GM12878 (cell line): ENCODE results near the gene PRR7. TPM values are rescaled to one million over a fixed set of nuclear protein-coding genes. Genes with fewer than 3 reads are reported as not detected.

ENCODE experiments used
- ATAC-seq: fragments of 200-7000 bp; cut with Tn5 transposase; 3 replicates; pipeline ENCODE4 v1.9.1; 2020; ENCODE audit warnings: mild to moderate bottlenecking, moderate library complexity
- BruUV-seq: library from RNA; stranded (reverse); fragments of 400-500 nt; replicated peaks from 2 replicates; lab custom pipeline; 2021; lab: Mats Ljungman, UMichigan
- CTCF ChIA-PET: fragments of 300-600 bp; sonication (Branson Sonifier 250); formaldehyde crosslinking; extraction: SDS; loops from one replicate; lab custom pipeline; 2021; ENCODE audit warnings: inconsistent platforms; lab: Yijun Ruan, JAX
- POLR2A ChIA-PET: fragments of 350-600 bp; formaldehyde crosslinking; extraction: SDS; loops from one replicate; lab custom pipeline; 2021; ENCODE audit warnings: inconsistent platforms; lab: Charles Lee
- RAD21 ChIA-PET: fragments of 300-600 bp; sonication (Branson Sonifier 250); formaldehyde crosslinking; loops from one replicate; lab custom pipeline; 2023; ENCODE audit warnings: antibody characterized with exemption; ENCODE audit not compliant: unreplicated experiment; lab: Charles Lee
- SMC1A ChIA-PET: fragments of 300-600 bp; sonication (Branson Sonifier 250); formaldehyde crosslinking; loops from one replicate; lab custom pipeline; 2023; ENCODE audit not compliant: unreplicated experiment, uncharacterized antibody; lab: Charles Lee
- DNase-seq: peaks from one replicate; pipeline ENCODE4 v3.0.0-alpha.2; 2011; ENCODE audit warnings: low read depth, low spot score
- FAIRE-seq: peaks from 3 replicates; lab custom pipeline; 2011; peaks lifted over from hg19 to GRCh38; lab: Jason Lieb, UNC
- H2AFZ ChIP-seq: 2 replicates; pipeline ENCODE4 v1.6.0; 2011; ENCODE audit warnings: low read depth, low read length, control low read depth; ENCODE audit not compliant: control insufficient read depth
- H3K27ac ChIP-seq: 2 replicates; pipeline ENCODE4 v1.5.1; 2011; ENCODE audit warnings: control low read depth; ENCODE audit not compliant: control insufficient read depth, insufficient read depth
- H3K27me3 ChIP-seq, 2 experiments: replicated peaks in 1 of 2; 2 replicates each; pipeline versions ENCODE4 v1.6.0 to v1.6.1; 2011; ENCODE audit warnings: low read length in 1 of 2; ENCODE audit not compliant: control insufficient read depth in 2 of 2, insufficient read depth in 2 of 2
- H3K36me3 ChIP-seq, 2 experiments: 2 replicates each; pipeline ENCODE4 v1.5.1; 2011; ENCODE audit warnings: low read length in 1 of 2; ENCODE audit not compliant: control insufficient read depth in 2 of 2, insufficient read depth in 2 of 2
- H3K4me1 ChIP-seq: 2 replicates; pipeline ENCODE4 v1.6.1; 2011; ENCODE audit warnings: mild to moderate bottlenecking, low read length, moderate library complexity, mixed read lengths; ENCODE audit not compliant: control insufficient read depth, insufficient read depth
- H3K4me2 ChIP-seq: 2 replicates; pipeline ENCODE4 v1.6.0; 2011; ENCODE audit warnings: control low read depth; ENCODE audit not compliant: control insufficient read depth, insufficient read depth
- H3K4me3 ChIP-seq: fragments of 200-600 bp; sonication (generic); 2 replicates; pipeline ENCODE4 v1.5.1; 2016
- H3K79me2 ChIP-seq: 2 replicates; pipeline ENCODE4 v1.6.0; 2011; ENCODE audit warnings: low read length; ENCODE audit not compliant: control insufficient read depth, insufficient read depth
- H3K9ac ChIP-seq: 2 replicates; pipeline ENCODE4 v1.8.0; 2011; ENCODE audit warnings: low read length, control low read depth, mixed read lengths; ENCODE audit not compliant: control insufficient read depth, insufficient read depth
- H3K9me3 ChIP-seq: replicated peaks from 3 replicates; pipeline ENCODE4 v1.5.1; 2011; ENCODE audit warnings: mild to moderate bottlenecking, low read length; ENCODE audit not compliant: control insufficient read depth, insufficient read depth
- H4K20me1 ChIP-seq: 2 replicates; pipeline ENCODE4 v1.6.0; 2011; ENCODE audit not compliant: control insufficient read depth, insufficient read depth
- BACH1 ChIP-seq: fragments of 450-650 bp; IDR thresholded peaks from 2 replicates; pipeline ENCODE4 v1.6.1; 2017; ENCODE audit warnings: mild to moderate bottlenecking, borderline replicate concordance
- BCLAF1 ChIP-seq: fragments of 450-650 bp; IDR thresholded peaks from 2 replicates; pipeline ENCODE4 v1.6.1; 2017; ENCODE audit warnings: antibody characterized with exemption, mild to moderate bottlenecking, moderate library complexity
- BRCA1 ChIP-seq: IDR thresholded peaks from 2 replicates; pipeline ENCODE4 v1.6.1; 2011; ENCODE audit warnings: low read depth, low read length, improper control_type of control experiment
- CREM ChIP-seq: IDR thresholded peaks from 2 replicates; pipeline ENCODE4 v1.6.1; 2014; ENCODE audit warnings: antibody characterized with exemption, low read depth
- EGR1 ChIP-seq, 2 experiments: IDR thresholded peaks; 1 replicate in 1 of 2; 2 replicates in 1 of 2; pipeline ENCODE4 v1.6.1; 2011 to 2012; ENCODE audit warnings: low read depth in 2 of 2, low read length in 2 of 2, borderline replicate concordance in 1 of 2, mild to moderate bottlenecking in 1 of 2, moderate library complexity in 1 of 2
- GATAD2B ChIP-seq: fragments of 450-650 bp; conservative IDR thresholded peaks from 2 replicates; pipeline ENCODE4 v1.6.1; 2017; ENCODE audit warnings: low read depth, mild to moderate bottlenecking, moderate library complexity
- HCFC1 ChIP-seq: fragments of 150-350 bp; IDR thresholded peaks from 2 replicates; pipeline ENCODE4 v1.6.1; 2014; ENCODE audit warnings: low read length
- PBX3 ChIP-seq: IDR thresholded peaks from 2 replicates; pipeline ENCODE4 v1.6.1; 2011; ENCODE audit warnings: mild to moderate bottlenecking, low read depth, low read length, moderate library complexity; ENCODE audit not compliant: insufficient replicate concordance
- RELB ChIP-seq: fragments of 450-650 bp; IDR thresholded peaks from 2 replicates; pipeline ENCODE4 v1.6.1; 2017; ENCODE audit warnings: low read depth, mild to moderate bottlenecking, moderate library complexity
- SUZ12 ChIP-seq: fragments of 200-600 bp; sonication (generic); IDR thresholded peaks from one replicate; pipeline ENCODE4 v1.6.1; 2018; ENCODE audit warnings: antibody characterized with exemption, mild to moderate bottlenecking; ENCODE audit not compliant: unreplicated experiment
- TCF12 ChIP-seq: IDR thresholded peaks from 2 replicates; pipeline ENCODE4 v1.6.1; 2011; ENCODE audit warnings: low read depth, mild to moderate bottlenecking, low read length
- ZNF217 ChIP-seq: fragments of 450-650 bp; IDR thresholded peaks from 2 replicates; pipeline ENCODE4 v1.6.1; 2017; ENCODE audit warnings: antibody characterized with exemption, mild to moderate bottlenecking
- ZSCAN29 ChIP-seq: fragments of 450-650 bp; IDR thresholded peaks from 2 replicates; pipeline ENCODE4 v1.6.1; 2017; ENCODE audit warnings: mild to moderate bottlenecking, moderate library complexity
- WGBS: methylation state at CpG from one replicate; pipeline ENCODE4 v1.1.6; 2016; ENCODE audit warnings: low lambda C conversion rate; ENCODE audit not compliant: insufficient replicate concordance, insufficient coverage; ENCODE audit errors: missing lambda C conversion rate; 5-methylcytosine and 5-hydroxymethylcytosine counted together
- in situ Hi-C: fragments of 300-500 bp; cut with MboI; formaldehyde crosslinking; loops from 9 replicates; pipeline ENCODE4 v1.14.3; 2018; ENCODE audit warnings: mixed read lengths
- intact Hi-C: fragments of 100-400 bp; cut with micrococcal nuclease; formaldehyde crosslinking; loops from one replicate; pipeline ENCODE4 v1.14.2; 2022; ENCODE audit not compliant: unreplicated experiment
- polyA plus RNA-seq, 11 experiments: library from polyadenylated mRNA; depleted of rRNA in 4 of 11; unstranded in 6 of 11; stranded (reverse) in 5 of 11; fragments of >200 nt; fragmentation: Nextera tagmentation in 4 of 11; fragmentation: Illumina TruSeq in 1 of 11; extraction: Ambion mirVana in 4 of 11; extraction: Trizol in 1 of 11; gene quantifications; 1 replicate in 1 of 11; 2 replicates in 10 of 11; pipeline versions ENCODE4 v1.2.1 to v1.2.3, GENCODE V29; 2011 to 2016; ENCODE audit warnings: inconsistent platforms in 2 of 11, missing spikeins in 2 of 11, low read depth in 1 of 11
- total RNA-seq, 4 experiments: library from RNA; depleted of rRNA in 3 of 4; stranded (reverse); fragments of >200 nt in 3 of 4; fragmentation: Illumina TruSeq in 1 of 4; extraction: Trizol in 1 of 4; gene quantifications; 2 replicates each; pipeline versions ENCODE4 v1.2.1 to v1.2.3, GENCODE V29; 2013 to 2021

The PRR7 gene
- total and polyA plus RNA-seq, 10 of the 15 experiments (the other 5 are each of a cell fraction or from before 2014, with no cell fraction given), result 0.09 to 18.8 (median 4.6) TPM; not detected in 2

GRCh38 chr5:177425801-177426565 is 20.6 kb upstream of the PRR7 start (continued):
- TF ChIP-seq RELB, result peak; percentile 73; the same call in 1 of the 2 replicates
- TF ChIP-seq BRCA1, result no peak
- TF ChIP-seq ZSCAN29, result no peak
- TF ChIP-seq PBX3, result peak; percentile 97

GRCh38 chr5:177426566-177427210 is 19.9 kb upstream of the PRR7 start, which contains the start of gene GRK6:
Gene GRK6, plus strand, starts transcription at chr5:177426676. Its CDS starts 170 bp downstream, at chr5:177426846.
- Histone ChIP-seq H2AFZ (peak within 1 kb of the TSS; percentile 95), H4K20me1 (no peaks in the 10 kb centered on the region), H3K79me2 (peaks cover 46% of the 10 kb centered on the region), H3K9me3 (no peaks in the 10 kb centered on the region), H3K9ac (peak within 1 kb of the TSS; percentile 93), H3K4me1 (peaks cover 45% of the 10 kb centered on the region), H3K4me2 (peak within 1 kb of the TSS; percentile 100), H3K27ac (peak within 1 kb of the TSS; percentile 99), H3K27me3 (no peaks in the 10 kb centered on the region), H3K36me3 (no peaks in the 10 kb centered on the region), H3K4me3 (peak within 1 kb of the TSS; percentile 83)
- DNase-seq (no peak), FAIRE-seq (no peak), ATAC-seq (peak; percentile 0; the same call in 1 of the 3 replicates)
- BruUV-seq, result no TSS peak
- WGBS, result under 1% methylated on average over 38 of the region's 82 CpGs
- POLR2A ChIA-PET, result interaction anchor here (0.6 to 13.4 kb wide), 17 partner anchors 11 to 888 kb away, joined by 3 to 358 read pairs (median 4); partner anchors contain the start of genes DOK3, F12, PDLIM7 and PFN3
- CTCF ChIA-PET, result interaction anchor here (0.6 to 13.2 kb wide), 11 partner anchors 12 to 327 kb away, joined by 3 to 188 read pairs (median 10); partner anchors contain the start of genes PFN3 and PRR7
- SMC1A ChIA-PET, result interaction anchor here (0.8 to 7.5 kb wide), 13 partner anchors 10 to 81 kb away, joined by 3 to 64 read pairs (median 4); partner anchors contain the start of genes PFN3 and PRR7
- intact Hi-C loops, result loop anchor here (1.0 to 2.0 kb wide), 3 partner anchors 14 to 28 kb away; no protein-coding TSS in a partner anchor
- RAD21 ChIA-PET, result interaction anchor here (0.6 to 11.0 kb wide), 11 partner anchors 14 to 82 kb away, joined by 3 to 288 read pairs (median 7); partner anchors contain the start of gene PRR7
- in situ Hi-C loops, result no loop called here
- peak in 1 of 2 experiments; percentile 85; a peak in 1 of 3 replicates for TF ChIP-seq EGR1 (IDR thresholded peaks at IDR 0.05; ENCODE audit: borderline replicate concordance in 1 of 2, low read depth in 2 of 2, low read length in 2 of 2)
- TF ChIP-seq BCLAF1, result 0 out of 2 replicates have a peak, but pooled peaks have one; percentile 18
- no peak for TF ChIP-seq BRCA1
- TF ChIP-seq ZSCAN29, result peak; percentile 71; the same call in 1 of the 2 replicates
- no peak for TF ChIP-seq SUZ12
- 0 out of 2 replicates have a peak, but pooled peaks have one; percentile 4 for TF ChIP-seq TCF12
- 0 out of 2 replicates have a peak, but pooled peaks have one; percentile 10 for TF ChIP-seq HCFC1
- peak; percentile 88 for TF ChIP-seq GATAD2B
- peak; percentile 82; the same call in 1 of the 2 replicates for TF ChIP-seq BACH1
- TF ChIP-seq ZNF217, result 0 out of 2 replicates have a peak, but pooled peaks have one; percentile 30
- TF ChIP-seq CREM, result no peak; the same call in 1 of the 2 replicates
